ENCODE measurements around the gene ISG15. TPM values are rescaled to one million over a fixed set of nuclear protein-coding genes. Genes with fewer than 3 reads are reported as not detected.

The ISG15 gene
- total and polyA plus RNA-seq, 2 of the 13 experiments (the other 11 are each of a cell fraction or from before 2014, with no cell fraction given): 42.1 to 54.9 TPM

- no peak for TF ChIP-seq ZNF550 (CRISPR knock-in tag; IDR thresholded peaks at IDR 0.05; ENCODE audit: borderline replicate concordance)
- TF ChIP-seq ZNF777 (CRISPR knock-in tag; IDR thresholded peaks at IDR 0.05): peak; percentile 62
- no peak for TF ChIP-seq MIER3 (CRISPR knock-in tag; IDR thresholded peaks at IDR 0.05; ENCODE audit: borderline replicate concordance)
- TF ChIP-seq, protein P1, sequence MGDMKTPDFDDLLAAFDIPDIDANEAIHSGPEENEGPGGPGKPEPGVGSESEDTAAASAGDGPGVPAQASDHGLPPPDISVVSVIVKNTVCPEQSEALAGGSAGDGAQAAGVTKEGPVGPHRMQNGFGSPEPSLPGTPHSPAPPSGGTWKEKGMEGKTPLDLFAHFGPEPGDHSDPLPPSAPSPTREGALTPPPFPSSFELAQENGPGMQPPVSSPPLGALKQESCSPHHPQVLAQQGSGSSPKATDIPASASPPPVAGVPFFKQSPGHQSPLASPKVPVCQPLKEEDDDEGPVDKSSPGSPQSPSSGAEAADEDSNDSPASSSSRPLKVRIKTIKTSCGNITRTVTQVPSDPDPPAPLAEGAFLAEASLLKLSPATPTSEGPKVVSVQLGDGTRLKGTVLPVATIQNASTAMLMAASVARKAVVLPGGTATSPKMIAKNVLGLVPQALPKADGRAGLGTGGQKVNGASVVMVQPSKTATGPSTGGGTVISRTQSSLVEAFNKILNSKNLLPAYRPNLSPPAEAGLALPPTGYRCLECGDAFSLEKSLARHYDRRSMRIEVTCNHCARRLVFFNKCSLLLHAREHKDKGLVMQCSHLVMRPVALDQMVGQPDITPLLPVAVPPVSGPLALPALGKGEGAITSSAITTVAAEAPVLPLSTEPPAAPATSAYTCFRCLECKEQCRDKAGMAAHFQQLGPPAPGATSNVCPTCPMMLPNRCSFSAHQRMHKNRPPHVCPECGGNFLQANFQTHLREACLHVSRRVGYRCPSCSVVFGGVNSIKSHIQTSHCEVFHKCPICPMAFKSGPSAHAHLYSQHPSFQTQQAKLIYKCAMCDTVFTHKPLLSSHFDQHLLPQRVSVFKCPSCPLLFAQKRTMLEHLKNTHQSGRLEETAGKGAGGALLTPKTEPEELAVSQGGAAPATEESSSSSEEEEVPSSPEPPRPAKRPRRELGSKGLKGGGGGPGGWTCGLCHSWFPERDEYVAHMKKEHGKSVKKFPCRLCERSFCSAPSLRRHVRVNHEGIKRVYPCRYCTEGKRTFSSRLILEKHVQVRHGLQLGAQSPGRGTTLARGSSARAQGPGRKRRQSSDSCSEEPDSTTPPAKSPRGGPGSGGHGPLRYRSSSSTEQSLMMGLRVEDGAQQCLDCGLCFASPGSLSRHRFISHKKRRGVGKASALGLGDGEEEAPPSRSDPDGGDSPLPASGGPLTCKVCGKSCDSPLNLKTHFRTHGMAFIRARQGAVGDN (CRISPR knock-in tag; IDR thresholded peaks at IDR 0.05): no peak; the same call in 1 of the 2 replicates
- no peak for TF ChIP-seq ZNF224 (CRISPR knock-in tag; IDR thresholded peaks at IDR 0.05)
- TF ChIP-seq KDM3A (CRISPR knock-in tag; IDR thresholded peaks at IDR 0.05; ENCODE audit: low read depth): no peak; the same call in 1 of the 2 replicates
- no peak; the same call in 1 of the 2 replicates for TF ChIP-seq NFKBIZ (CRISPR knock-in tag; IDR thresholded peaks at IDR 0.05)
- TF ChIP-seq, protein P2, sequence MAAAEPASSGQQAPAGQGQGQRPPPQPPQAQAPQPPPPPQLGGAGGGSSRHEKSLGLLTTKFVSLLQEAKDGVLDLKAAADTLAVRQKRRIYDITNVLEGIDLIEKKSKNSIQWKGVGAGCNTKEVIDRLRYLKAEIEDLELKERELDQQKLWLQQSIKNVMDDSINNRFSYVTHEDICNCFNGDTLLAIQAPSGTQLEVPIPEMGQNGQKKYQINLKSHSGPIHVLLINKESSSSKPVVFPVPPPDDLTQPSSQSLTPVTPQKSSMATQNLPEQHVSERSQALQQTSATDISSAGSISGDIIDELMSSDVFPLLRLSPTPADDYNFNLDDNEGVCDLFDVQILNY (CRISPR knock-in tag; conservative IDR thresholded peaks at IDR 0.05): no peak
- TF ChIP-seq ATF3 (CRISPR knock-in tag; IDR thresholded peaks at IDR 0.05): no peak
- no peak for TF ChIP-seq ZNF556 (CRISPR knock-in tag; IDR thresholded peaks at IDR 0.05; ENCODE audit: borderline replicate concordance)
- TF ChIP-seq ZSCAN21 (CRISPR knock-in tag; IDR thresholded peaks at IDR 0.05; ENCODE audit: borderline replicate concordance): peak; percentile 36; the same call in 1 of the 2 replicates
- peak; percentile 86; the same call in 1 of the 2 replicates for TF ChIP-seq ZNF605 (CRISPR knock-in tag; IDR thresholded peaks at IDR 0.05)
- TF ChIP-seq ZNF207 (IDR thresholded peaks at IDR 0.05; ENCODE audit: borderline replicate concordance): no peak
- 0 out of 2 replicates have a peak, but pooled peaks have one; percentile 6 for TF ChIP-seq SRY (CRISPR knock-in tag; IDR thresholded peaks at IDR 0.05)
- peak; percentile 42; the same call in 1 of the 2 replicates for TF ChIP-seq RXRA (CRISPR knock-in tag; IDR thresholded peaks at IDR 0.05)
- TF ChIP-seq ZXDC (CRISPR knock-in tag; IDR thresholded peaks at IDR 0.05): no peak
- no peak for TF ChIP-seq ZNF570 (CRISPR knock-in tag; IDR thresholded peaks at IDR 0.05; ENCODE audit: borderline replicate concordance)
- no peak for TF ChIP-seq ZFP82 (CRISPR knock-in tag; IDR thresholded peaks at IDR 0.05; ENCODE audit: borderline replicate concordance)
- no peak for TF ChIP-seq ZNF782 (CRISPR knock-in tag; IDR thresholded peaks at IDR 0.05; ENCODE audit: borderline replicate concordance)
- TF ChIP-seq GTF3A (CRISPR knock-in tag; conservative IDR thresholded peaks at IDR 0.05): no peak
- TF ChIP-seq MXD4 (CRISPR knock-in tag; IDR thresholded peaks at IDR 0.05): no peak
- no peak for TF ChIP-seq ZNF121 (CRISPR knock-in tag; IDR thresholded peaks at IDR 0.05)
- TF ChIP-seq JARID2 (CRISPR knock-in tag; IDR thresholded peaks at IDR 0.05; ENCODE audit: insufficient replicate concordance): no peak
- no peak for TF ChIP-seq RFXAP (CRISPR knock-in tag; IDR thresholded peaks at IDR 0.05; ENCODE audit: borderline replicate concordance)
Observed at GRCh38 chr1:966135-966703, 47.1 kb upstream of the ISG15 start, which contains the start of gene PLEKHN1 (continued).

Data from HepG2 (cell line).